ENCODE data around the gene OXER1. TPM values are rescaled to one million over a fixed set of nuclear protein-coding genes. Genes with fewer than 3 reads are reported as not detected.

The OXER1 gene
- total RNA-seq, 2 donors from 2014 or later: 0.30 to 1.9 TPM

- peaks cover 30% of the 10 kb centered on the region for H3K4me1 Mint-ChIP-seq (ENCODE audit: low read depth)
- no peaks in the 10 kb centered on the region for H3K27me3 Mint-ChIP-seq (ENCODE audit: low read depth)
- H3K27ac Mint-ChIP-seq: no peak overlapping the region
Measured at GRCh38 chr2:42721898-42722297, 42.0 kb downstream of the OXER1 start.

GRCh38 chr2:42714686-42715085 is 49.2 kb downstream of the OXER1 start:
- Mint-ChIP-seq H3K4me1 (ENCODE audit: low read depth) (peaks cover 10% of the 10 kb centered on the region), H3K27me3 (ENCODE audit: low read depth) (no peaks in the 10 kb centered on the region), H3K9me3 (no peaks in the 10 kb centered on the region), H3K27ac (no peak overlapping the region), H3K4me3 (no peak overlapping the region), H3K36me3 (ENCODE audit: insufficient read depth in 2 of 2) (no peaks in the 10 kb centered on the region)
- DNase-seq (no peak), ATAC-seq (replicated peaks in 1 of 2) (no peak)

More at GRCh38 chr2:42721898-42722297, 42.0 kb downstream of the OXER1 start:
- ATAC-seq (replicated peaks in 1 of 2): peak; percentile 9 to 12
- Mint-ChIP-seq H3K4me3 (peak overlapping the region in 1 of 2 donors; percentile 28), H3K36me3 (ENCODE audit: insufficient read depth in 2 of 2) (peaks cover 0 to 4% of the 10 kb centered on the region in 2 donors), H3K9me3 (no peaks in the 10 kb centered on the region)
- DNase-seq: no peak

- Mint-ChIP-seq H3K4me3 (no peak overlapping the region), H3K9me3 (no peaks in the 10 kb centered on the region), H3K27me3 (ENCODE audit: low read depth) (no peaks in the 10 kb centered on the region), H3K4me1 (ENCODE audit: low read depth) (peaks cover 10% of the 10 kb centered on the region), H3K27ac (no peak overlapping the region), H3K36me3 (ENCODE audit: insufficient read depth in 2 of 2) (peaks cover 0 to 5% of the 10 kb centered on the region in 2 donors)
- ATAC-seq (replicated peaks in 1 of 2) (no peak), DNase-seq (no peak)
Measured at GRCh38 chr2:42713920-42714319, 50.0 kb downstream of the OXER1 start.

GRCh38 chr2:42712934-42713333 is 51.0 kb downstream of the OXER1 start:
- Mint-ChIP-seq H3K9me3 (no peaks in the 10 kb centered on the region), H3K27ac (no peak overlapping the region), H3K36me3 (ENCODE audit: insufficient read depth in 2 of 2) (peaks cover 0 to 6% of the 10 kb centered on the region in 2 donors), H3K27me3 (ENCODE audit: low read depth) (no peaks in the 10 kb centered on the region), H3K4me3 (no peak overlapping the region), H3K4me1 (ENCODE audit: low read depth) (peaks cover 10% of the 10 kb centered on the region)
- ATAC-seq (replicated peaks in 1 of 2) (no peak), DNase-seq (no peak)

Other genes with a start within 250 kb of the OXER1 start
- gene MTA3, start 195.5 kb downstream of the OXER1 start, total RNA-seq: 10 to 100 TPM; 36.7 to 47.3 TPM
- 1 to 10 TPM in 1 of 2 donors, under 1 TPM in 1; 0.65 to 6.1 TPM for gene HAAO, start 28.4 kb upstream of the OXER1 start, total RNA-seq